ENCODE measurements around the gene DOK7. TPM values are rescaled to one million over a fixed set of nuclear protein-coding genes. Genes with fewer than 3 reads are reported as not detected.

Gene DOK7
- total and polyA plus RNA-seq, 2 donors (not counting 3 experiments of a cell fraction or from before 2014, with no cell fraction given) = not detected

DNA sequence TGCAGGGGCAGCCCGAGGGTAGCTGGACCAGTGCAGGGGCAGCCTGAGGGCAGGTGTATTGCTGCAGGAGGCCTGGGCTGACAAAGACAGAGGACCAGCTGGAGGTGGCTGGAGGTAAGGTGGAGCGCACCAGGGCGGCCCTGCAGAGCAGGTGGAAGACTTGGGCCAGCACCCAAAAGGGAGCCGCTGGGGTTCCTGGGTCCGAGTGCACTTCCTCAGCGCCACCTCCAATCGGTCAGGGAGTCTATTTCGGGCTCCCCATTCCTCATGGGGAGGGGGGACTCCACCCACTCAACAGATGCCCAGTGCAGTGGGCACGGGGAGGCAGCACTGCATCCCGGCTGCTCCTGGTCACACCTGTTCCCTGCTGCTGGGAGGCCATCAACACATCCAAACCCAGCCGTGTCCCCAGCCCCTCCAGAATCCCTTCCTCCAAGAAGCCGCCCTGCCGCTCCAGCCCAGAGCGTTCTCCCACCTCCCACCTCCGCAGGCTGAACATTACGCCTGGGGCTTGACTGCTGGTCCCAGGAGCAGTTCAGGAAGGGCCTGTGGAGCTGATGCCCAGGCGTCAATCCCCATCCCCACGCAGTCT, 67.7 kb downstream of the DOK7 start:
- H2AFZ ChIP-seq (ENCODE audit: low read depth, low read length) = no peak overlapping the region
- no peak for TF ChIP-seq MYC (IDR thresholded peaks at IDR 0.05; ENCODE audit: low read depth, low read length)
- TF ChIP-seq JUN (IDR thresholded peaks at IDR 0.05; ENCODE audit: borderline replicate concordance, insufficient read depth, insufficient read length, low read depth) = no peak
- no peak for TF ChIP-seq POLR2A (IDR thresholded peaks at IDR 0.05; ENCODE audit: low read depth, low read length)
- TF ChIP-seq, protein P1, sequence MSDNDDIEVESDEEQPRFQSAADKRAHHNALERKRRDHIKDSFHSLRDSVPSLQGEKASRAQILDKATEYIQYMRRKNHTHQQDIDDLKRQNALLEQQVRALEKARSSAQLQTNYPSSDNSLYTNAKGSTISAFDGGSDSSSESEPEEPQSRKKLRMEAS (IDR thresholded peaks at IDR 0.05; ENCODE audit: insufficient read depth, insufficient read length) = no peak
- no peak for TF ChIP-seq GATA2 (IDR thresholded peaks at IDR 0.05; ENCODE audit: insufficient read depth, insufficient read length, low read depth, low read length)
- TF ChIP-seq FOS (IDR thresholded peaks at IDR 0.05; ENCODE audit: borderline replicate concordance, insufficient read depth, low read length) = no peak
- TF ChIP-seq EZH2 (IDR thresholded peaks at IDR 0.05; ENCODE audit: borderline replicate concordance, low read depth, low read length, severe bottlenecking) = no peak
- no peak for TF ChIP-seq POLR2AphosphoS5 (IDR thresholded peaks at IDR 0.05; ENCODE audit: insufficient read depth, low read depth, low read length)
- TF ChIP-seq CTCF (IDR thresholded peaks at IDR 0.05; ENCODE audit: extremely low read depth in 1 of 2, insufficient read depth in 1 of 2, low read depth in 1 of 2, low read length in 2 of 2) = no peak
- dilution Hi-C loops (cut with MboI; ENCODE audit: extremely low pct_ligation_motif_present, low sequenced_read_pairs) = no loop called here
- H3K27ac ChIP-seq (ENCODE audit: insufficient read depth, low read depth, low read length) = no peak overlapping the region
- H4K20me1 ChIP-seq (replicated peaks; ENCODE audit: control insufficient read depth, extremely low read depth, insufficient read depth, low read length) = peaks cover 2% of the 10 kb centered on the region
- H3K4me1 ChIP-seq (ENCODE audit: control insufficient read depth, extremely low read depth, insufficient read depth, low read length) = peaks cover 11% of the 10 kb centered on the region
- FAIRE-seq (no peak), DNase-seq (ENCODE audit: low read depth, low spot score) (no peak)
- ChIA-PET POLR2A (no interaction called here), CTCF (no interaction called here)
- BruUV-seq (replicated peaks) = no TSS peak
- H3K36me3 ChIP-seq (ENCODE audit: control insufficient read depth in 2 of 2, extremely low read depth in 1 of 2, insufficient read depth in 2 of 2, low read length in 2 of 2) = peaks cover 0 to 9% of the 10 kb centered on the region in 2 experiments
- H3K9me3 ChIP-seq (replicated peaks; ENCODE audit: control insufficient read depth, insufficient read depth, low read length) = no peaks in the 10 kb centered on the region
- H3K9me1 ChIP-seq (replicated peaks; ENCODE audit: control insufficient read depth, extremely low read depth, insufficient read depth, low read length) = no peaks in the 10 kb centered on the region
- intact Hi-C loops (cut with micrococcal nuclease) = loop anchor here (1.0 to 5.0 kb wide), 2 partner anchors 332 to 425 kb away; no protein-coding TSS in a partner anchor
- H3K79me2 ChIP-seq (ENCODE audit: control insufficient read depth, insufficient read depth, low read length) = peaks cover 46% of the 10 kb centered on the region
- H3K4me2 ChIP-seq (ENCODE audit: insufficient read depth, low read length) = peak overlapping the region; percentile 75
- no peak overlapping the region for H3K9ac ChIP-seq (replicated peaks; ENCODE audit: extremely low read depth, insufficient read depth, low read length)
- H3K27me3 ChIP-seq (ENCODE audit: control insufficient read depth in 2 of 2, insufficient read depth in 2 of 2, low read length in 2 of 2) = peaks cover 0 to 4% of the 10 kb centered on the region in 2 experiments
- H3K4me3 ChIP-seq (replicated peaks in 1 of 3; ENCODE audit: insufficient read depth in 1 of 3, low read depth in 1 of 3, low read length in 3 of 3) = peak overlapping the region in 2 of 3 experiments; percentile 57 to 73

All from endothelial cell of umbilical vein (primary cell).